Trophoblast cell (in vitro differentiated cells and primary cell): ENCODE data around the gene TMEM186.

Experiments used
- DNase-seq, 2 donors: peaks; one replicate each; pipeline ENCODE4 v3.0.0-alpha.2; 2016
- H2AFZ ChIP-seq: 2 replicates; pipeline ENCODE4 v1.6.1; 2013; ENCODE audit warnings: low read length, moderate library complexity, mild to moderate bottlenecking; ENCODE audit not compliant: insufficient read depth, poor library complexity
- H2AK5ac ChIP-seq: 2 replicates; pipeline ENCODE4 v1.6.1; 2013; ENCODE audit warnings: mild to moderate bottlenecking, low read length
- H2BK120ac ChIP-seq: 2 replicates; pipeline ENCODE4 v1.6.1; 2013; ENCODE audit warnings: low read length, mild to moderate bottlenecking, moderate library complexity; ENCODE audit not compliant: insufficient read depth, poor library complexity
- H2BK12ac ChIP-seq: 2 replicates; pipeline ENCODE4 v1.6.1; 2013; ENCODE audit warnings: mild to moderate bottlenecking, low read length, moderate library complexity
- H2BK5ac ChIP-seq: 2 replicates; pipeline ENCODE4 v1.6.1; 2013; ENCODE audit warnings: low read length, low read depth, moderate library complexity, mild to moderate bottlenecking; ENCODE audit not compliant: poor library complexity
- H3K14ac ChIP-seq: 2 replicates; pipeline ENCODE4 v1.6.1; 2013; ENCODE audit warnings: mild to moderate bottlenecking, low read length
- H3K18ac ChIP-seq: 2 replicates; pipeline ENCODE4 v1.6.1; 2013; ENCODE audit warnings: mild to moderate bottlenecking, low read length
- H3K23ac ChIP-seq: 2 replicates; pipeline ENCODE4 v1.6.1; 2013; ENCODE audit warnings: low read length
- H3K27ac ChIP-seq: 2 replicates; pipeline ENCODE4 v1.5.1; 2013; ENCODE audit warnings: low read depth, mild to moderate bottlenecking, inconsistent platforms, low read length, moderate library complexity
- H3K27me3 ChIP-seq: 2 replicates; pipeline ENCODE4 v1.6.1; 2013; ENCODE audit warnings: inconsistent platforms, mild to moderate bottlenecking, low read length, moderate library complexity; ENCODE audit not compliant: insufficient read depth
- H3K36me3 ChIP-seq, 2 experiments: 1 replicate in 1 of 2; 2 replicates in 1 of 2; pipeline ENCODE4 v1.6.1; 2013; ENCODE audit warnings: low read length in 2 of 2, mild to moderate bottlenecking in 2 of 2, moderate library complexity in 1 of 2; ENCODE audit not compliant: insufficient read depth in 2 of 2, control insufficient read depth in 1 of 2
- H3K4ac ChIP-seq: 2 replicates; pipeline ENCODE4 v1.6.1; 2013; ENCODE audit warnings: low read depth, mild to moderate bottlenecking, low read length, moderate library complexity
- H3K4me1 ChIP-seq, 2 experiments: 1 replicate in 1 of 2; 2 replicates in 1 of 2; pipeline ENCODE4 v1.6.1; 2013; ENCODE audit warnings: low read length in 2 of 2, mild to moderate bottlenecking in 2 of 2, moderate library complexity in 1 of 2; ENCODE audit not compliant: insufficient read depth in 2 of 2, control insufficient read depth in 1 of 2
- H3K4me2 ChIP-seq: 2 replicates; pipeline ENCODE4 v1.6.1; 2013; ENCODE audit warnings: inconsistent platforms, mild to moderate bottlenecking, low read length, moderate library complexity
- H3K4me3 ChIP-seq: 2 replicates; pipeline ENCODE4 v1.5.1; 2013; ENCODE audit warnings: mild to moderate bottlenecking, low read depth, low read length, inconsistent platforms
- H3K79me1 ChIP-seq: one replicate; pipeline ENCODE4 v1.6.1; 2013; ENCODE audit warnings: low read length
- H3K79me2 ChIP-seq: 2 replicates; pipeline ENCODE4 v1.6.1; 2013; ENCODE audit warnings: low read length, mild to moderate bottlenecking; ENCODE audit not compliant: control insufficient read depth, insufficient read depth, poor library complexity
- H3K9ac ChIP-seq: 2 replicates; pipeline ENCODE4 v1.6.1; 2013; ENCODE audit warnings: mild to moderate bottlenecking, low read length
- H3K9me3 ChIP-seq: 2 replicates; pipeline ENCODE4 v1.6.1; 2013; ENCODE audit warnings: low read depth, mild to moderate bottlenecking, control low read depth, inconsistent platforms, low read length; ENCODE audit not compliant: insufficient read depth
- H4K12ac ChIP-seq: 2 replicates; pipeline ENCODE4 v1.6.1; 2013; ENCODE audit warnings: low read depth, mild to moderate bottlenecking, low read length, moderate library complexity
- H4K8ac ChIP-seq: 2 replicates; pipeline ENCODE4 v1.6.1; 2013; ENCODE audit warnings: low read depth, mild to moderate bottlenecking, low read length, moderate library complexity
- H4K91ac ChIP-seq: one replicate; pipeline ENCODE4 v1.6.1; 2013; ENCODE audit warnings: low read depth, mild to moderate bottlenecking, low read length, moderate library complexity
- WGBS: extraction: QIAGEN DNeasy Blood & Tissue Kit; methylation state at CpG from one replicate; pipeline ENCODE4 v1.1.7; 2013; ENCODE audit warnings: missing lambda C conversion rate; ENCODE audit not compliant: insufficient read length, insufficient coverage; ENCODE audit errors: extremely low coverage; 5-methylcytosine and 5-hydroxymethylcytosine counted together

Gene TMEM186

GRCh38 chr16:8816967-8817655 lies 19.7 kb upstream of the TMEM186 start:
- no peaks in the 10 kb centered on the region for H3K9me3 ChIP-seq
- H2BK120ac ChIP-seq, result no peak overlapping the region
- no peaks in the 10 kb centered on the region for H3K27me3 ChIP-seq
- no peaks in the 10 kb centered on the region for H3K79me2 ChIP-seq
- no peak overlapping the region for H3K14ac ChIP-seq
- no CpG with 5 or more reads among the region's 6 CpGs for WGBS
- peaks cover 42 to 68% of the 10 kb centered on the region in 2 experiments for H3K36me3 ChIP-seq
- H4K91ac ChIP-seq, result no peak overlapping the region
- H3K4me1 ChIP-seq, result no peaks in the 10 kb centered on the region
- no peak overlapping the region for H3K27ac ChIP-seq
- H2AFZ ChIP-seq, result no peak overlapping the region
- H3K4ac ChIP-seq, result no peak overlapping the region
- no peak overlapping the region for H3K18ac ChIP-seq
- H3K4me2 ChIP-seq, result no peak overlapping the region
- H3K9ac ChIP-seq, result no peak overlapping the region
- no peak overlapping the region for H4K12ac ChIP-seq
- H3K4me3 ChIP-seq, result no peak overlapping the region
- no peak overlapping the region for H2BK12ac ChIP-seq
- H3K79me1 ChIP-seq, result no peaks in the 10 kb centered on the region
- H4K8ac ChIP-seq, result no peak overlapping the region
- peak in 1 of 2 donors; percentile 6 for DNase-seq
- H3K23ac ChIP-seq, result no peak overlapping the region
- no peak overlapping the region for H2AK5ac ChIP-seq
- H2BK5ac ChIP-seq, result no peak overlapping the region

GRCh38 chr16:8814095-8814806 lies 16.8 kb upstream of the TMEM186 start:
- Histone ChIP-seq H4K12ac (no peak overlapping the region), H3K9me3 (no peaks in the 10 kb centered on the region), H3K4me2 (no peak overlapping the region), H3K4ac (no peak overlapping the region), H4K8ac (no peak overlapping the region), H3K4me1 (no peaks in the 10 kb centered on the region), H2BK12ac (no peak overlapping the region), H3K79me1 (no peaks in the 10 kb centered on the region), H3K9ac (no peak overlapping the region), H3K27me3 (no peaks in the 10 kb centered on the region), H3K23ac (no peak overlapping the region), H2AFZ (no peak overlapping the region), H2BK5ac (no peak overlapping the region), H4K91ac (no peak overlapping the region), H3K14ac (no peak overlapping the region), H3K79me2 (no peaks in the 10 kb centered on the region), H3K4me3 (no peak overlapping the region), H3K36me3 (peaks cover 46 to 69% of the 10 kb centered on the region in 2 experiments), H2BK120ac (no peak overlapping the region), H2AK5ac (no peak overlapping the region), H3K18ac (no peak overlapping the region), H3K27ac (no peak overlapping the region)
- no CpG with 5 or more reads among the region's 14 CpGs for WGBS
- no peak for DNase-seq

- Histone ChIP-seq H2BK5ac (no peak overlapping the region), H3K4me3 (no peak overlapping the region), H3K4ac (no peak overlapping the region), H3K14ac (no peak overlapping the region), H2BK12ac (no peak overlapping the region), H3K4me2 (no peak overlapping the region), H3K27ac (no peak overlapping the region), H3K79me2 (no peaks in the 10 kb centered on the region), H2AFZ (no peak overlapping the region), H4K12ac (no peak overlapping the region), H3K4me1 (no peaks in the 10 kb centered on the region), H3K23ac (no peak overlapping the region), H3K18ac (no peak overlapping the region), H4K8ac (no peak overlapping the region), H3K9me3 (no peaks in the 10 kb centered on the region), H3K9ac (no peak overlapping the region), H4K91ac (no peak overlapping the region), H3K79me1 (no peaks in the 10 kb centered on the region), H3K36me3 (peaks cover 51 to 72% of the 10 kb centered on the region in 2 experiments), H3K27me3 (no peaks in the 10 kb centered on the region), H2BK120ac (no peak overlapping the region), H2AK5ac (no peak overlapping the region)
- peak; percentile 30 to 56 for DNase-seq
- WGBS, result no CpG with 5 or more reads among the region's 12 CpGs
These were observed 14.9 kb upstream of the TMEM186 start for GRCh38 chr16:8812162-8812843.

GRCh38 chr16:8808613-8809353 lies 11.3 kb upstream of the TMEM186 start:
- no peak overlapping the region for H3K18ac ChIP-seq
- H3K23ac ChIP-seq, result no peak overlapping the region
- H3K9ac ChIP-seq, result no peak overlapping the region
- no peak overlapping the region for H2AFZ ChIP-seq
- H3K4me1 ChIP-seq, result no peaks in the 10 kb centered on the region
- no peak overlapping the region for H4K8ac ChIP-seq
- H3K4me2 ChIP-seq, result no peak overlapping the region
- no peak overlapping the region for H2BK12ac ChIP-seq
- no peak overlapping the region for H3K14ac ChIP-seq
- no peak overlapping the region for H3K4me3 ChIP-seq
- no peak overlapping the region for H2BK5ac ChIP-seq
- peaks cover 56 to 80% of the 10 kb centered on the region in 2 experiments for H3K36me3 ChIP-seq
- H3K27ac ChIP-seq, result no peak overlapping the region
- H3K27me3 ChIP-seq, result no peaks in the 10 kb centered on the region
- H2AK5ac ChIP-seq, result no peak overlapping the region
- no peaks in the 10 kb centered on the region for H3K79me1 ChIP-seq
- no peaks in the 10 kb centered on the region for H3K9me3 ChIP-seq
- H3K79me2 ChIP-seq, result no peaks in the 10 kb centered on the region
- no peak for DNase-seq
- no peak overlapping the region for H4K12ac ChIP-seq
- H3K4ac ChIP-seq, result no peak overlapping the region
- H4K91ac ChIP-seq, result no peak overlapping the region
- WGBS, result no CpG with 5 or more reads among the region's 11 CpGs
- H2BK120ac ChIP-seq, result no peak overlapping the region
